ENCODE measurements around the gene GRIN2A. TPM values are rescaled to one million over a fixed set of nuclear protein-coding genes. Genes with fewer than 3 reads are reported as not detected.

GRIN2A gene
- total and polyA plus RNA-seq, 10 donors: under 0.01 to 0.10 (median 0.03) TPM; not detected in 7

GRCh38 chr16:9800186-9800738 is 382.0 kb downstream of the GRIN2A start:
- no peaks in the 10 kb centered on the region for H3K4me1 ChIP-seq
- H3K27me3 ChIP-seq (replicated peaks in 1 of 7): no peaks in the 10 kb centered on the region
- DNase-seq: no peak
- TF ChIP-seq CTCF (IDR thresholded peaks at IDR 0.05 in 8 of 11, conservative IDR thresholded peaks at IDR 0.05 in 3 of 11) (no peak), POLR2A (IDR thresholded peaks at IDR 0.05) (no peak), POLR2AphosphoS5 (IDR thresholded peaks at IDR 0.05) (no peak)
- no peaks in the 10 kb centered on the region for H3K36me3 ChIP-seq
- intact Hi-C loops (cut with DNase I; ENCODE audit: low total_unique reads): no loop called here
- H3K4me3 ChIP-seq: no peak overlapping the region
- 77 to 86% (median 83%) methylated on average over 6 of the region's 6 CpGs for WGBS, 5 donors
- H3K9me3 ChIP-seq: peaks cover 0 to 11% (median 2%) of the 10 kb centered on the region in 8 donors
- no peak overlapping the region for H3K27ac ChIP-seq

GRCh38 chr16:9798952-9799580 is 383.2 kb downstream of the GRIN2A start:
- no peak overlapping the region for H3K27ac ChIP-seq
- 78 to 88% (median 85%) methylated on average over 8 of the region's 8 CpGs for WGBS, 5 donors
- no peaks in the 10 kb centered on the region for H3K4me1 ChIP-seq
- TF ChIP-seq POLR2A (IDR thresholded peaks at IDR 0.05): no peak
- TF ChIP-seq CTCF (IDR thresholded peaks at IDR 0.05 in 8 of 11, conservative IDR thresholded peaks at IDR 0.05 in 3 of 11): no peak
- no peak for TF ChIP-seq POLR2AphosphoS5 (IDR thresholded peaks at IDR 0.05)
- intact Hi-C loops (cut with DNase I; ENCODE audit: low total_unique reads): no loop called here
- H3K36me3 ChIP-seq: no peaks in the 10 kb centered on the region
- H3K9me3 ChIP-seq: peaks cover 0 to 11% (median 2%) of the 10 kb centered on the region in 8 donors
- no peaks in the 10 kb centered on the region for H3K27me3 ChIP-seq (replicated peaks in 1 of 7)
- H3K4me3 ChIP-seq: no peak overlapping the region
- DNase-seq: no peak

GRCh38 chr16:9798474-9798873 is 383.8 kb downstream of the GRIN2A start:
- no peak for DNase-seq
- H3K36me3 ChIP-seq: no peaks in the 10 kb centered on the region
- H3K27ac ChIP-seq: no peak overlapping the region
- peaks cover 0 to 11% (median 2%) of the 10 kb centered on the region in 8 donors for H3K9me3 ChIP-seq
- no peaks in the 10 kb centered on the region for H3K27me3 ChIP-seq (replicated peaks in 1 of 7)
- 43 to 84% (median 55%) methylated on average over 1 of the region's 1 CpG for WGBS, 5 donors
- H3K4me3 ChIP-seq: no peak overlapping the region
- intact Hi-C loops (cut with DNase I; ENCODE audit: low total_unique reads): no loop called here
- TF ChIP-seq POLR2A (IDR thresholded peaks at IDR 0.05) (no peak), POLR2AphosphoS5 (IDR thresholded peaks at IDR 0.05) (no peak), CTCF (IDR thresholded peaks at IDR 0.05 in 8 of 11, conservative IDR thresholded peaks at IDR 0.05 in 3 of 11) (no peak)
- H3K4me1 ChIP-seq: no peaks in the 10 kb centered on the region

- TF ChIP-seq POLR2A (IDR thresholded peaks at IDR 0.05) (no peak), POLR2AphosphoS5 (IDR thresholded peaks at IDR 0.05) (no peak), CTCF (IDR thresholded peaks at IDR 0.05 in 8 of 11, conservative IDR thresholded peaks at IDR 0.05 in 3 of 11) (no peak)
- 14 to 26% (median 19%) methylated on average over 6 of the region's 6 CpGs for WGBS, 5 donors
- no peak overlapping the region for H3K27ac ChIP-seq
These were observed 384.9 kb downstream of the GRIN2A start for GRCh38 chr16:9797306-9797705.

More at GRCh38 chr16:9797306-9797705, 384.9 kb downstream of the GRIN2A start:
- no peaks in the 10 kb centered on the region for H3K27me3 ChIP-seq (replicated peaks in 1 of 7)
- H3K4me1 ChIP-seq: no peaks in the 10 kb centered on the region
- no peak for DNase-seq
- intact Hi-C loops (cut with DNase I; ENCODE audit: low total_unique reads): no loop called here
- no peak overlapping the region for H3K4me3 ChIP-seq
- H3K9me3 ChIP-seq: peaks cover 0 to 6% (median 2%) of the 10 kb centered on the region in 8 donors
- no peaks in the 10 kb centered on the region for H3K36me3 ChIP-seq

Measured in spleen (tissue), 11 donors.